Measurements from ENCODE around the gene ACADS.

DNA sequence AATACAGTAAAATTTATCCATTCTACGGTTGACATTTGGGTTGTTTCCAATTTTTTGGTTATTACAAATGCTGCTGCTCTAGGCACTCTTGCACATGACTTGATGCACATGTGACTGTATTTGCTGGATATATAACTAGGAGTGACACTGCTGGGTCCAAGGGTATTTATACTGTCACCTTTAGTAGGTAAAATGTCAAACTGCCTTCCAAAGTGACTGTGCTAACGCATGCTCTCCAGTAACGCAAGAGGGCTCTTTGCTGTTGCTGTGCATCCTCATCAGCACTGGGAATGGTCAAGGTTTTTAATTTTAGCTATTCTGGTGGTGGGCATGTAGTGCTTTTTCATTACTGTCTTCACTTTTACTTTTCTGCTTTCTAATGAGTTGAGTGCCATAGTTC, 62.3 kb downstream of the ACADS start:
- TF ChIP-seq EP300 (IDR thresholded peaks at IDR 0.05) (no peak), CEBPB (IDR thresholded peaks at IDR 0.05) (no peak), CTCF (IDR thresholded peaks at IDR 0.05) (no peak)

Data from A549 (cell line).